Measurements from ENCODE around the gene USP5.
"Not testable (repeated sequence)": the region's sequence is repeated elsewhere in the genome, so short reads cannot be mapped to it uniquely, and the experiment has no call there.

The USP5 gene

DNA sequence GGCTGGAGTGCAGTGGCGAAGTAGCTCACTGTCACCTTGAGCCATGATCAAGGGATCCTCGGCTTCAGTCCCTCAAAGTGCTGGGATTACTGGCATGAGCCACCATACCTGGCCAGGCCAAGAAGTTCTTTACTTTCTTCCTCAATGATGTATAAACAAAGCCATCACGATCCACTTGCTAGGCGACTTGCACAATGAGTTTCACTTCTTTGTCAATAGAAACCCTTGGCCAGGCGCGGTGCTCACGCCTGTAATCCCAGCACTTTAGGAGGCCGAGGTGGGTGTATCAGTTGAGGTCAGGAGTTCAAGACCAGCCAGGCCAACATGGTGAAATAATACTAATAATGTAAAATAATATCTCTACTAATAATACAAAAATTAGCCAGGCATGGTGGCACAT lies 35.5 kb downstream of the USP5 start:
- TF ChIP-seq, protein P1, sequence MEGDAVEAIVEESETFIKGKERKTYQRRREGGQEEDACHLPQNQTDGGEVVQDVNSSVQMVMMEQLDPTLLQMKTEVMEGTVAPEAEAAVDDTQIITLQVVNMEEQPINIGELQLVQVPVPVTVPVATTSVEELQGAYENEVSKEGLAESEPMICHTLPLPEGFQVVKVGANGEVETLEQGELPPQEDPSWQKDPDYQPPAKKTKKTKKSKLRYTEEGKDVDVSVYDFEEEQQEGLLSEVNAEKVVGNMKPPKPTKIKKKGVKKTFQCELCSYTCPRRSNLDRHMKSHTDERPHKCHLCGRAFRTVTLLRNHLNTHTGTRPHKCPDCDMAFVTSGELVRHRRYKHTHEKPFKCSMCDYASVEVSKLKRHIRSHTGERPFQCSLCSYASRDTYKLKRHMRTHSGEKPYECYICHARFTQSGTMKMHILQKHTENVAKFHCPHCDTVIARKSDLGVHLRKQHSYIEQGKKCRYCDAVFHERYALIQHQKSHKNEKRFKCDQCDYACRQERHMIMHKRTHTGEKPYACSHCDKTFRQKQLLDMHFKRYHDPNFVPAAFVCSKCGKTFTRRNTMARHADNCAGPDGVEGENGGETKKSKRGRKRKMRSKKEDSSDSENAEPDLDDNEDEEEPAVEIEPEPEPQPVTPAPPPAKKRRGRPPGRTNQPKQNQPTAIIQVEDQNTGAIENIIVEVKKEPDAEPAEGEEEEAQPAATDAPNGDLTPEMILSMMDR (IDR thresholded peaks at IDR 0.05; ENCODE audit: borderline replicate concordance, control extremely low read depth, extremely low read depth, insufficient read depth, missing control alignments) = no peak
- no peak for DNase-seq (ENCODE audit: low spot score)
- in situ Hi-C loops (cut with MboI; ENCODE audit: low sequenced_read_pairs, unreplicated experiment) = no loop called here

- TF ChIP-seq, protein P1 (IDR thresholded peaks at IDR 0.05; ENCODE audit: borderline replicate concordance, control extremely low read depth, extremely low read depth, insufficient read depth, missing control alignments) = no peak
- DNase-seq (ENCODE audit: low spot score) = no peak
- in situ Hi-C loops (cut with MboI; ENCODE audit: low sequenced_read_pairs, unreplicated experiment) = no loop called here
Observed at GRCh38 chr12:6888360-6888759, 36.4 kb downstream of the USP5 start.

DNA sequence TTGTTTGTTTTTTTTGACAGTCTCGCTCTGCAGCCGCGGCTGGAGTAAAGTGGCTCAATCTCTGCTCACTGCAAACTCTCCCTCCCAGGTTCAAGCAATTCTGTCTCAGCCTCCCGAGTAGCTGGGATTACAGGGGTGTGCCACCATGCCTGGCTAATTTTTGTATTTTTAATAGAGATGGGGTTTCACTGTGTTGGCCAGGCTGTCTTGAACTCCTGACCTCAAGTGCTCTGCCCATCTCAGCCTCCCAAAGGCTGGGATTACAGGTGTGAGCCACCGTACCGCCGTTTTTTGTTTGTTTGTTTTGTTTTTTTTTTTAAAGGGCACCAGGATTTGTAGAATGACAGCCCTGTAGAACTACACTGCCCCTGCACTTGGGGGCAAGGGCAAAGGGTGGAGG lies 36.8 kb downstream of the USP5 start:
- in situ Hi-C loops (cut with MboI; ENCODE audit: low sequenced_read_pairs, unreplicated experiment); DNase-seq (ENCODE audit: low spot score): not testable (repeated sequence)

- in situ Hi-C loops (cut with MboI; ENCODE audit: low sequenced_read_pairs, unreplicated experiment); DNase-seq (ENCODE audit: low spot score): not testable (repeated sequence)
Observed at GRCh38 chr12:6889775-6890573, 38.0 kb downstream of the USP5 start.

DNA sequence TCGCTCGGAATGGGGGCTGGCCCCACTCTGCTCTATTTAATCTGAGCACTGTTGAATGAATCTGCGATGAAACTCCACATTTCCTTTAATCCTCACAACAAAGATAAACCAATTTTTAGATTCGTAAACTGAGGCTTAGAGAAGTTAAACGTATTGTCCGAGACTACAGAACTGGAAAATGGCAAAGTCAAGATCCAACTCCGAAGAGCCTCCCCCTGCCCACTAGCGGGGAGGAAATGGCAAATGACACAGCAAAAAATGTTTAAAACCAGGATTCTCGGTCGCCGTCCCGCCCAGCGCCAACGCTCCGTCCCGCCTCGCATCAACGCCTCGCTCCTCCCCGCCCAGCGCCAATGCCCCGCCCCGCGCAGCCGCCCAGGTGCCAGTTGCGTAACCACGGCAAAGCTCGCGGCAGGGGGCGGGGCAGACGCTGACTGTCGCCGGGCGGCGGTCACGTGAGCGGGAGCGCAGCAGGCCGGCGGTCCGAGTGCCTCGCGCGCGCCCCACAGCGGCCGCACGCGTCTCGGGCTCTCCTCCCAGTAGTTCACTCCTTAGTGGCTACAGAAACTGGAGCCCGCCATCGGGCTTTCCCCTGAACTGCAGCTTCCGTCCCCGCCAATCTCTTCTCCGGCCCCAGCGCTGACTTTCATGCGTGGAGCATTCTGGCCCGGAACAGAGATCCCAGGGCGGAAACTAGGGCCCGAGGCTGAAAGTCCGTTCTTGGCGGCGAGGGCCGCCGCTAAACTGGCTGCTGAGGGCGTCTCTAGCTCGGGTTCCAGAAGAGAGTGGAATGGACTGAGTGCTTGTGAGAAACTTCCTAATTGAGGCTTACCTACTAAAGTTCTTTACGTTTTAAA lies 39.1 kb downstream of the USP5 start:
- in situ Hi-C loops (cut with MboI; ENCODE audit: low sequenced_read_pairs, unreplicated experiment) = no loop called here
- TF ChIP-seq, protein P1 (IDR thresholded peaks at IDR 0.05; ENCODE audit: borderline replicate concordance, control extremely low read depth, extremely low read depth, insufficient read depth, missing control alignments) = peak; percentile 92
- peak; percentile 99 for DNase-seq (ENCODE audit: low spot score)

- TF ChIP-seq, protein P1 (IDR thresholded peaks at IDR 0.05; ENCODE audit: borderline replicate concordance, control extremely low read depth, extremely low read depth, insufficient read depth, missing control alignments) = no peak
- in situ Hi-C loops (cut with MboI; ENCODE audit: low sequenced_read_pairs, unreplicated experiment) = no loop called here
- DNase-seq (ENCODE audit: low spot score) = peak; percentile 38
Observed at GRCh38 chr12:6891646-6892001, 39.7 kb downstream of the USP5 start.

- in situ Hi-C loops (cut with MboI; ENCODE audit: low sequenced_read_pairs, unreplicated experiment); DNase-seq (ENCODE audit: low spot score): not testable (repeated sequence)
Observed at GRCh38 chr12:6892683-6893082, 40.7 kb downstream of the USP5 start.

DNA sequence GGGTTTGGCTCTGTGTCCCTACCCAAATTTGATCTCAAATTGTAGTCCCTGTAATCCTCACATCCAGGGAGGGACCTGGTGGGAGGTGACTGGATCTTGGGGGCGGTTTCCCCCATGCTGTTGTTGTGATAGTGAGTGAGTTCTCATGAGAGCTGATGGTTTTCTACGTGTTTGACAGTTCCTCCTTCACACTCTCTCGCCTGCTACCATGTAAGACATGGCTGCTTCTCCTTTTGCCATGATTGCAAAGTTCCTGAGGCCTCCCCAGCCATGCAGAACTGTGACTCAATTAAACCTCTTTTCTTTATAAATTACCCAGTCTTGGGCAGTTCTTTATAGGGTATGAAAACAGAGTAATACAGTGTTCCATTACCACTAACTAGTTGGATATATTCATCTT lies 42.4 kb downstream of the USP5 start:
- TF ChIP-seq, protein P1 (IDR thresholded peaks at IDR 0.05; ENCODE audit: borderline replicate concordance, control extremely low read depth, extremely low read depth, insufficient read depth, missing control alignments) = no peak
- in situ Hi-C loops (cut with MboI; ENCODE audit: low sequenced_read_pairs, unreplicated experiment) = no loop called here
- DNase-seq (ENCODE audit: low spot score) = no peak

Data from GM13976 (cell line).